HepG2 (cell line): Measurements from ENCODE around the gene C6orf132. TPM values are rescaled to one million over a fixed set of nuclear protein-coding genes. Genes with fewer than 3 reads are reported as not detected.

Experiments
- ATF7 ChIP-seq, 2 experiments: fragments of 450-650 bp in 1 of 2; sonication (generic) in 1 of 2; formaldehyde crosslinking in 1 of 2; IDR thresholded peaks; 2 replicates each; pipeline versions ENCODE4 v1.4.0 to v1.6.1; 2016 to 2020; ENCODE audit warnings: antibody characterized with exemption in 1 of 2, mild to moderate bottlenecking in 1 of 2, missing genetic modification reagents in 1 of 2
- CCAR2 ChIP-seq: fragments of 200-400 bp; formaldehyde crosslinking; optimal IDR thresholded peaks from 2 replicates; pipeline ENCODE3; 2018; ENCODE audit warnings: low read depth, mild to moderate bottlenecking, low read length, moderate library complexity
- FOXJ3 ChIP-seq: sonication (generic); formaldehyde crosslinking; IDR thresholded peaks from 2 replicates; pipeline ENCODE4 v1.4.0; 2020; ENCODE audit warnings: missing genetic modification reagents, mild to moderate bottlenecking, borderline replicate concordance
- FOXP4 ChIP-seq: sonication (generic); formaldehyde crosslinking; IDR thresholded peaks from 2 replicates; pipeline ENCODE4 v1.4.0; 2020; ENCODE audit warnings: missing genetic modification reagents
- GABPB1 ChIP-seq: IDR thresholded peaks from 2 replicates; pipeline ENCODE4 v1.6.1; 2016; ENCODE audit warnings: mild to moderate bottlenecking, missing genetic modification reagents, moderate library complexity, missing compliant biosample characterization
- KDM5A ChIP-seq: fragments of 200-600 bp; sonication (generic); IDR thresholded peaks from 2 replicates; pipeline ENCODE4 v1.7.0; 2018; ENCODE audit warnings: antibody characterized with exemption, mild to moderate bottlenecking, low read length, borderline replicate concordance
- MIXL1 ChIP-seq: IDR thresholded peaks from 2 replicates; pipeline ENCODE4 v1.6.1; 2016
- NCOA2 ChIP-seq: sonication (generic); formaldehyde crosslinking; IDR thresholded peaks from 2 replicates; pipeline ENCODE4 v1.8.0; 2022; ENCODE audit warnings: inconsistent platforms
- PTBP1 ChIP-seq: fragments of 200-400 bp; formaldehyde crosslinking; IDR thresholded peaks from 2 replicates; pipeline ENCODE4 v1.6.1; 2018; ENCODE audit warnings: low read length, low read depth; ENCODE audit not compliant: poor library complexity, severe bottlenecking
- RORA ChIP-seq: sonication (generic); formaldehyde crosslinking; IDR thresholded peaks from 2 replicates; pipeline ENCODE4 v1.5.0; 2020; ENCODE audit warnings: mild to moderate bottlenecking, missing genetic modification reagents, moderate library complexity
- SRSF1 ChIP-seq: fragments of 200-400 bp; formaldehyde crosslinking; optimal IDR thresholded peaks from 2 replicates; pipeline ENCODE3; 2017; ENCODE audit warnings: mild to moderate bottlenecking, low read depth, low read length, moderate library complexity
- YEATS4 ChIP-seq: sonication (generic); formaldehyde crosslinking; IDR thresholded peaks from 2 replicates; pipeline ENCODE4 v1.4.0; 2020; ENCODE audit warnings: missing genetic modification reagents, borderline replicate concordance
- ZFY ChIP-seq: sonication (generic); formaldehyde crosslinking; IDR thresholded peaks from 2 replicates; pipeline ENCODE4 v1.4.0; 2020; ENCODE audit warnings: missing genetic modification reagents
- ZNF24 ChIP-seq: fragments of 450-650 bp; IDR thresholded peaks from 2 replicates; pipeline ENCODE4 v1.6.1; 2017; ENCODE audit warnings: antibody characterized with exemption, mild to moderate bottlenecking
- ZNF260 ChIP-seq: sonication (generic); formaldehyde crosslinking; IDR thresholded peaks from 2 replicates; pipeline ENCODE4 v1.4.0; 2020; ENCODE audit warnings: missing genetic modification reagents, low read depth, mild to moderate bottlenecking, borderline replicate concordance
- ZNF282 ChIP-seq: fragments of 450-650 bp; IDR thresholded peaks from 2 replicates; pipeline ENCODE4 v1.6.1; 2018; ENCODE audit not compliant: partially characterized antibody
- ZNF407 ChIP-seq: sonication (generic); formaldehyde crosslinking; IDR thresholded peaks from one replicate; pipeline ENCODE4 v1.5.1; 2020; ENCODE audit warnings: mild to moderate bottlenecking, missing genetic modification reagents; ENCODE audit errors: not compliant biosample characterization
- ZNF414 ChIP-seq: sonication (generic); formaldehyde crosslinking; IDR thresholded peaks from 2 replicates; pipeline ENCODE4 v1.5.0; 2020; ENCODE audit warnings: missing genetic modification reagents
- polyA plus RNA-seq, 8 experiments: library from polyadenylated mRNA; depleted of rRNA in 3 of 8; stranded (reverse) in 7 of 8; unstranded in 1 of 8; fragments of >200 nt; fragmentation: Illumina TruSeq in 4 of 8; extraction: Trizol in 4 of 8; gene quantifications; 2 replicates each; pipeline versions ENCODE4 v1.2.1 to v1.2.3, GENCODE V29; 2011 to 2016; ENCODE audit warnings: low read depth in 4 of 8, missing spikeins in 1 of 8, mixed read lengths in 1 of 8; ENCODE audit not compliant: insufficient read depth in 1 of 8
- total RNA-seq, 5 experiments: library from RNA; depleted of rRNA; stranded (reverse); fragments of >200 nt; fragmentation: Illumina TruSeq; extraction: Trizol; gene quantifications; 2 replicates each; pipeline ENCODE4 v1.2.3, GENCODE V29; 2016; ENCODE audit warnings: low read depth in 1 of 5

C6orf132 gene
- total and polyA plus RNA-seq, 2 of the 13 experiments (the other 11 are each of a cell fraction or from before 2014, with no cell fraction given): 0.78 to 3.0 TPM

GRCh38 chr6:42106112-42107023, 36.1 kb downstream of the C6orf132 start (continued):
- no peak for TF ChIP-seq FOXP4 (CRISPR knock-in tag)
- TF ChIP-seq ZNF407 (CRISPR knock-in tag): no peak
- no peak for TF ChIP-seq ZNF24
- no peak for TF ChIP-seq CCAR2
- TF ChIP-seq GABPB1: peak; percentile 49
- no peak for TF ChIP-seq KDM5A
- TF ChIP-seq ZFY: no peak; the same call in 1 of the 2 replicates
- no peak for TF ChIP-seq FOXJ3 (CRISPR knock-in tag)
- peak; percentile 68 for TF ChIP-seq NCOA2
- no peak for TF ChIP-seq ZNF282
- TF ChIP-seq ZNF260 (CRISPR knock-in tag): no peak
- no peak for TF ChIP-seq RORA
- peak; percentile 34; the same call in 1 of the 2 replicates for TF ChIP-seq YEATS4
- TF ChIP-seq ATF7 (IDR thresholded peaks at IDR 0.05): no peak
- no peak for TF ChIP-seq ATF7 (CRISPR knock-in tag; IDR thresholded peaks at IDR 0.05)
- TF ChIP-seq ZNF414: 0 out of 2 replicates have a peak, but pooled peaks have one; percentile 26
- TF ChIP-seq MIXL1 (CRISPR knock-in tag): no peak
- TF ChIP-seq SRSF1: no peak
- TF ChIP-seq PTBP1: no peak
